Caco-2 (cell line): ENCODE results near the gene MROH8. TPM values are rescaled to one million over a fixed set of nuclear protein-coding genes. Genes with fewer than 3 reads are reported as not detected.

Source experiments
- BruUV-seq: library from RNA; stranded (reverse); fragments of 400-500 nt; replicated peaks from 2 replicates; lab custom pipeline; 2021; lab: Mats Ljungman, UMichigan
- CTCF ChIA-PET: fragments of 300-600 bp; sonication (Branson Sonifier 250); formaldehyde crosslinking; loops from one replicate; lab custom pipeline; 2022; ENCODE audit warnings: antibody characterized with exemption; lab: Charles Lee
- POLR2A ChIA-PET: fragments of 300-600 bp; sonication (Branson Sonifier 250); formaldehyde crosslinking; loops from one replicate; lab custom pipeline; 2022; ENCODE audit warnings: antibody characterized with exemption; lab: Charles Lee
- DNase-seq, 2 experiments: peaks; one replicate each; pipeline versions ENCODE4 v3.0.0 to v3.0.0-alpha.2; 2020 to 2022
- H3K27me3 ChIP-seq: replicated peaks from 2 replicates; pipeline ENCODE4 v1.6.0; 2011; ENCODE audit warnings: low read length; ENCODE audit not compliant: control insufficient read depth, insufficient read depth
- H3K36me3 ChIP-seq: 2 replicates; pipeline ENCODE4 v1.5.1; 2011; ENCODE audit warnings: low read length; ENCODE audit not compliant: control insufficient read depth, insufficient read depth
- H3K4me1 ChIP-seq: fragments of 250-450 bp; sonication (Bioruptor Pico); 2 replicates; pipeline ENCODE4 v1.5.1; 2020; ENCODE audit warnings: mild to moderate bottlenecking
- H3K4me3 ChIP-seq: 2 replicates; pipeline ENCODE4 v1.5.1; 2011; ENCODE audit warnings: low read depth, mild to moderate bottlenecking, control low read depth, low read length
- H3K9me3 ChIP-seq: fragments of 250-450 bp; sonication (Bioruptor Pico); 2 replicates; pipeline ENCODE4 v1.5.1; 2020; ENCODE audit warnings: mild to moderate bottlenecking, moderate library complexity
- H3K27ac Mint-ChIP-seq: one replicate; pipeline ENCODE4 v1.8.0; 2022; ENCODE audit warnings: mixed read lengths; ENCODE audit not compliant: unreplicated experiment
- H3K27me3 Mint-ChIP-seq: one replicate; pipeline ENCODE4 v1.8.0; 2022; ENCODE audit warnings: mixed read lengths; ENCODE audit not compliant: insufficient read depth, unreplicated experiment
- H3K36me3 Mint-ChIP-seq: one replicate; pipeline ENCODE4 v1.8.0; 2022; ENCODE audit warnings: mild to moderate bottlenecking, mixed read lengths; ENCODE audit not compliant: insufficient read depth, unreplicated experiment
- H3K4me1 Mint-ChIP-seq: one replicate; pipeline ENCODE4 v1.8.0; 2022; ENCODE audit warnings: low read depth, mixed read lengths; ENCODE audit not compliant: unreplicated experiment
- H3K4me3 Mint-ChIP-seq: one replicate; pipeline ENCODE4 v1.8.0; 2022; ENCODE audit warnings: mild to moderate bottlenecking, moderate library complexity, mixed read lengths; ENCODE audit not compliant: unreplicated experiment
- H3K9me3 Mint-ChIP-seq: one replicate; pipeline ENCODE4 v1.8.0; 2022; ENCODE audit warnings: mixed read lengths; ENCODE audit not compliant: unreplicated experiment
- CTCF ChIP-seq, 2 experiments: fragments of 200-600 bp in 1 of 2; IDR thresholded peaks; 1 replicate in 1 of 2; 2 replicates in 1 of 2; pipeline versions ENCODE4 v1.5.1 to v1.8.0; 2011 to 2022; ENCODE audit warnings: antibody characterized with exemption in 1 of 2, control low read depth in 1 of 2, inconsistent platforms in 1 of 2, low read depth in 1 of 2, low read length in 1 of 2, mild to moderate bottlenecking in 1 of 2, moderate library complexity in 1 of 2; ENCODE audit not compliant: insufficient read depth in 1 of 2, severe bottlenecking in 1 of 2, unreplicated experiment in 1 of 2
- intact Hi-C: fragments of 100-400 bp; cut with micrococcal nuclease; formaldehyde crosslinking; loops from one replicate; pipeline ENCODE4 v1.10.0; 2022; ENCODE audit not compliant: unreplicated experiment
- total RNA-seq: library from RNA; stranded (reverse); gene quantifications from 2 replicates; pipeline ENCODE4 v1.2.3, GENCODE V29; 2022

MROH8 gene
- total RNA-seq, 1 experiment from 2014 or later, result 2.6 TPM

DNA sequence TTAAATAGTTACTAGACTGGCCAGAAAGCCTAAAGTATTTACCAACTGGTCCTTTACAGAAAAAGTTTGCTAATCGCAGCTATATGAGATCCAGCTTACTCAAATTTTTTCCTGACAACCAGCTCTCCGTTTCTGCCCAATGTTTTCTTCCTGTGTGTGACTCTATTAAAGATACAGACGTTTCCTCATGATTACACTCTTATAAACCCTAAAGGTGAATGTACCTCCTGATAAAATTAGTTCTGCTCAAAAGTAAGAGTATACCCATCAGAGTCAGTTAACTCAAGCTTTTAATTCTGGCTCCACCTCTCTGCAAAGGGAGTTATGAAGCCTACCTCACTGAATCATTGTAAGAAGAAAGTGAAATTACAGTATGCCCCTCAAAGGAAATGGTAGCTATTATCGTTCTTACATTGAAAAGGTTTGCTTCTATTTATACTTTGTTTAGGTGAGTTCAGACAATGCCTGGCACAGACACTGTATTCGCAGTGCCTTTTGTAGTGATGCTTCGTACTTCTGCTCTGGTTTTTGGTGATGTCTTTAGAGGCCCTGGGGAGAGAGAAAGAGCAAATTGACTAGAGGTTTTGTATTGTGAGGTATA lies 10.2 kb upstream of the MROH8 start:
- CTCF ChIA-PET, result interaction anchor here (1.0 to 4.9 kb wide), 3 partner anchors 8 to 34 kb away, joined by 4 to 49 read pairs (median 4); partner anchors contain the start of genes MROH8 and RPN2
- TF ChIP-seq CTCF (IDR thresholded peaks at IDR 0.05; ENCODE audit: insufficient read depth in 1 of 2, low read depth in 1 of 2, low read length in 1 of 2, severe bottlenecking in 1 of 2, unreplicated experiment in 1 of 2), result no peak
- H3K36me3 ChIP-seq, result peaks cover 12% of the 10 kb centered on the region
- intact Hi-C loops, result no loop called here
- no peak overlapping the region for H3K4me3 ChIP-seq
- H3K4me1 ChIP-seq, result no peaks in the 10 kb centered on the region
- H3K27ac Mint-ChIP-seq, result no peak overlapping the region
- no peaks in the 10 kb centered on the region for H3K27me3 ChIP-seq
- POLR2A ChIA-PET, result interaction anchor here (3.0 kb wide), 1 partner anchor 11 kb away, joined by 11 read pairs; the partner anchor contains the start of genes MROH8 and RPN2
- peaks cover 90% of the 10 kb centered on the region for H3K36me3 Mint-ChIP-seq
- no peaks in the 10 kb centered on the region for H3K27me3 Mint-ChIP-seq
- no peaks in the 10 kb centered on the region for H3K9me3 Mint-ChIP-seq
- no peak for DNase-seq
- peaks cover 31% of the 10 kb centered on the region for H3K4me1 Mint-ChIP-seq
- no peak overlapping the region for H3K4me3 Mint-ChIP-seq
- H3K9me3 ChIP-seq, result no peaks in the 10 kb centered on the region
- BruUV-seq, result no TSS peak

- no peak for DNase-seq
- no TSS peak for BruUV-seq
- Histone ChIP-seq H3K4me3 (no peak overlapping the region), H3K4me1 (no peaks in the 10 kb centered on the region), H3K27me3 (no peaks in the 10 kb centered on the region), H3K9me3 (no peaks in the 10 kb centered on the region), H3K36me3 (peaks cover 17% of the 10 kb centered on the region)
- POLR2A ChIA-PET, result interaction anchor here (3.0 kb wide), 1 partner anchor 10 kb away, joined by 11 read pairs; the partner anchor contains the start of genes MROH8 and RPN2
- intact Hi-C loops, result no loop called here
- no peak overlapping the region for H3K27ac Mint-ChIP-seq
- H3K36me3 Mint-ChIP-seq, result peaks cover 90% of the 10 kb centered on the region
- no peak for TF ChIP-seq CTCF (IDR thresholded peaks at IDR 0.05; ENCODE audit: insufficient read depth in 1 of 2, low read depth in 1 of 2, low read length in 1 of 2, severe bottlenecking in 1 of 2, unreplicated experiment in 1 of 2)
- CTCF ChIA-PET, result interaction anchor here (1.0 to 4.9 kb wide), 3 partner anchors 9 to 34 kb away, joined by 4 to 49 read pairs (median 4); partner anchors contain the start of genes MROH8 and RPN2
- peaks cover 24% of the 10 kb centered on the region for H3K4me1 Mint-ChIP-seq
- no peaks in the 10 kb centered on the region for H3K9me3 Mint-ChIP-seq
- no peak overlapping the region for H3K4me3 Mint-ChIP-seq
- H3K27me3 Mint-ChIP-seq, result no peaks in the 10 kb centered on the region
These were observed 9.4 kb upstream of the MROH8 start for GRCh38 chr20:37188787-37189186.

DNA sequence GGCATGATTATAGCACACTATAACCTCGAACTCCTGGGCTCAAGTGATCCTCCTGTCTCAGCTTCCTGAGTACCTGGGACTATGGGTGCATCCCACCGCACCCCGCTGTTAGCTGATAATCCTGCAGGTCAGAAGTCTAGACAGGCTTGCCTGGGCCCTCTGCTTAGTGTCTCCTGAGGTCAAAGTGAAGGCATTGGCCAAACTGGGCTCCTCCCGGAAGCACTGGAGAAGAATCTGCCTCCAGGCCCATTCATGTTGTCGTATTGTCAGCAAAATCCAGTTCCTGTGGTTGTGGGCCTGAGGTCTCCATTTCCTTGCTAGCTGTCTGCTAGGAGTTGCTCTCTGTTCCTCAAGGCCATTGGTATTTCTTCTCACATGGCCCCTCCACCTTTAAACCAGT lies 6.3 kb upstream of the MROH8 start:
- no peaks in the 10 kb centered on the region for H3K27me3 Mint-ChIP-seq
- BruUV-seq, result no TSS peak
- peaks cover 94% of the 10 kb centered on the region for H3K36me3 Mint-ChIP-seq
- Histone ChIP-seq H3K27me3 (no peaks in the 10 kb centered on the region), H3K9me3 (no peaks in the 10 kb centered on the region), H3K4me3 (no peak overlapping the region), H3K4me1 (0 out of 2 replicates have a peak, but pooled peaks cover 2% of the 10 kb centered on the region), H3K36me3 (peaks cover 15% of the 10 kb centered on the region)
- intact Hi-C loops, result no loop called here
- TF ChIP-seq CTCF (IDR thresholded peaks at IDR 0.05; ENCODE audit: insufficient read depth in 1 of 2, low read depth in 1 of 2, low read length in 1 of 2, severe bottlenecking in 1 of 2, unreplicated experiment in 1 of 2), result no peak
- H3K4me1 Mint-ChIP-seq, result peaks cover 18% of the 10 kb centered on the region
- H3K9me3 Mint-ChIP-seq, result no peaks in the 10 kb centered on the region
- no peak overlapping the region for H3K4me3 Mint-ChIP-seq
- H3K27ac Mint-ChIP-seq, result no peak overlapping the region
- ChIA-PET CTCF (no interaction called here), POLR2A (no interaction called here)
- no peak for DNase-seq
